Activated CD8-positive, alpha-beta T cell treated with anti-CD3 and anti-CD28 coated beads for 36 hours (primary cell): ENCODE data around the gene SYNJ2. TPM values are rescaled to one million over a fixed set of nuclear protein-coding genes. Genes with fewer than 3 reads are reported as not detected.

ENCODE experiments used
- ATAC-seq: fragments of 200-7000 bp; cut with Tn5 transposase; one replicate; pipeline ENCODE4 v1.10.0; 2021; ENCODE audit warnings: mild to moderate bottlenecking, moderate library complexity
- CTCF ChIA-PET: fragments of 350-600 bp; sonication (Branson Sonifier 250); formaldehyde crosslinking; loops from one replicate; lab custom pipeline; 2021; ENCODE audit warnings: antibody characterized with exemption; lab: Charles Lee
- POLR2A ChIA-PET: fragments of 350-600 bp; sonication (Branson Sonifier 250); formaldehyde crosslinking; loops from one replicate; lab custom pipeline; 2021; ENCODE audit warnings: antibody characterized with exemption; lab: Charles Lee
- DNase-seq: peaks from one replicate; pipeline ENCODE4 v3.0.0-alpha.2; 2020
- H3K27ac Mint-ChIP-seq: one replicate; pipeline ENCODE4 v1.8.0; 2021; ENCODE audit warnings: mild to moderate bottlenecking, mixed read lengths
- H3K27me3 Mint-ChIP-seq: one replicate; pipeline ENCODE4 v1.8.0; 2021; ENCODE audit warnings: mixed read lengths
- H3K36me3 Mint-ChIP-seq: one replicate; pipeline ENCODE4 v1.8.0; 2021; ENCODE audit warnings: low read depth, mixed read lengths
- H3K4me1 Mint-ChIP-seq: one replicate; pipeline ENCODE4 v1.8.0; 2021; ENCODE audit warnings: low read depth, mixed read lengths
- H3K4me3 Mint-ChIP-seq: one replicate; pipeline ENCODE4 v1.8.0; 2021; ENCODE audit warnings: mild to moderate bottlenecking, moderate library complexity, mixed read lengths
- H3K9me3 Mint-ChIP-seq: one replicate; pipeline ENCODE4 v1.8.0; 2021; ENCODE audit warnings: mixed read lengths
- CTCF ChIP-seq: fragments of 200-600 bp; IDR thresholded peaks from one replicate; pipeline ENCODE4 v1.8.0; 2022; ENCODE audit warnings: antibody characterized with exemption, mild to moderate bottlenecking
- intact Hi-C: fragments of 100-400 bp; cut with micrococcal nuclease; formaldehyde crosslinking; loops from one replicate; pipeline ENCODE4 v1.10.0; 2022
- total RNA-seq, 2 experiments: library from RNA; stranded (reverse); gene quantifications; one replicate each; pipeline ENCODE4 v1.2.3, GENCODE V29; 2021

SYNJ2 gene
- total RNA-seq, 2 experiments from 2014 or later: 27.7 to 28.5 TPM

GRCh38 chr6:157962601-157963302, 18.9 kb upstream of the SYNJ2 start:
- H3K4me1 Mint-ChIP-seq: peaks cover 20% of the 10 kb centered on the region
- CTCF ChIA-PET: interaction anchor here (1.0 to 1.7 kb wide), 3 partner anchors 9 to 63 kb away, joined by 4 to 7 read pairs (median 5); no protein-coding TSS in a partner anchor
- ATAC-seq (peak; percentile 84), DNase-seq (peak; percentile 46)
- peak overlapping the region; percentile 59 for H3K4me3 Mint-ChIP-seq
- intact Hi-C loops: no loop called here
- POLR2A ChIA-PET: interaction anchor here (1.5 kb wide), 1 partner anchor 20 kb away, joined by 4 read pairs; no protein-coding TSS in a partner anchor
- H3K9me3 Mint-ChIP-seq: peaks cover 18% of the 10 kb centered on the region
- TF ChIP-seq CTCF: no peak
- H3K27ac Mint-ChIP-seq: peak overlapping the region; percentile 88
- H3K36me3 Mint-ChIP-seq: peaks cover 14% of the 10 kb centered on the region
- H3K27me3 Mint-ChIP-seq: no peaks in the 10 kb centered on the region

GRCh38 chr6:157964100-157964499, 17.6 kb upstream of the SYNJ2 start:
- ATAC-seq (no peak), DNase-seq (no peak)
- intact Hi-C loops: no loop called here
- Mint-ChIP-seq H3K4me3 (no peak overlapping the region), H3K27ac (no peak overlapping the region), H3K4me1 (peaks cover 23% of the 10 kb centered on the region), H3K36me3 (peaks cover 9% of the 10 kb centered on the region), H3K9me3 (peaks cover 10% of the 10 kb centered on the region), H3K27me3 (no peaks in the 10 kb centered on the region)
- TF ChIP-seq CTCF: no peak
- ChIA-PET POLR2A (no interaction called here), CTCF (interaction anchor here (1.0 to 1.7 kb wide), 2 partner anchors 14 to 106 kb away, joined by 3 to 4 read pairs; no protein-coding TSS in a partner anchor)

GRCh38 chr6:157965387-157965786, 16.3 kb upstream of the SYNJ2 start:
- no peak for TF ChIP-seq CTCF
- Mint-ChIP-seq H3K27me3 (no peaks in the 10 kb centered on the region), H3K27ac (no peak overlapping the region), H3K4me3 (no peak overlapping the region), H3K4me1 (peaks cover 25% of the 10 kb centered on the region), H3K9me3 (peaks cover 1% of the 10 kb centered on the region), H3K36me3 (no peaks in the 10 kb centered on the region)
- CTCF ChIA-PET: interaction anchor here (0.7 kb wide), 1 partner anchor 60 kb away, joined by 3 read pairs; no protein-coding TSS in a partner anchor
- no peak for ATAC-seq
- intact Hi-C loops: no loop called here
- no peak for DNase-seq
- POLR2A ChIA-PET: interaction anchor here (0.7 kb wide), 2 partner anchors 17 to 681 kb away, joined by 3 to 4 read pairs; no protein-coding TSS in a partner anchor

GRCh38 chr6:157966589-157966977, 15.1 kb upstream of the SYNJ2 start:
- ChIA-PET POLR2A (no interaction called here), CTCF (no interaction called here)
- TF ChIP-seq CTCF: no peak
- peaks cover 1% of the 10 kb centered on the region for H3K9me3 Mint-ChIP-seq
- intact Hi-C loops: no loop called here
- H3K4me1 Mint-ChIP-seq: peaks cover 21% of the 10 kb centered on the region
- no peak overlapping the region for H3K27ac Mint-ChIP-seq
- H3K4me3 Mint-ChIP-seq: no peak overlapping the region
- H3K27me3 Mint-ChIP-seq: peaks cover 3% of the 10 kb centered on the region
- DNase-seq: no peak
- no peaks in the 10 kb centered on the region for H3K36me3 Mint-ChIP-seq
- ATAC-seq: no peak

- ChIA-PET CTCF (no interaction called here), POLR2A (no interaction called here)
- ATAC-seq (no peak), DNase-seq (no peak)
- peaks cover 20% of the 10 kb centered on the region for H3K4me1 Mint-ChIP-seq
- H3K36me3 Mint-ChIP-seq: no peaks in the 10 kb centered on the region
- no peak for TF ChIP-seq CTCF
- H3K4me3 Mint-ChIP-seq: no peak overlapping the region
- intact Hi-C loops: no loop called here
- H3K9me3 Mint-ChIP-seq: peaks cover 1% of the 10 kb centered on the region
- H3K27ac Mint-ChIP-seq: no peak overlapping the region
- H3K27me3 Mint-ChIP-seq: peaks cover 4% of the 10 kb centered on the region
These were observed 14.6 kb upstream of the SYNJ2 start for GRCh38 chr6:157967020-157967419.
